Uterus (tissue), 4 donors: ENCODE measurements around the gene ATP6AP1. TPM values are rescaled to one million over a fixed set of nuclear protein-coding genes. Genes with fewer than 3 reads are reported as not detected.

ENCODE experiments used
- DNase-seq, 2 donors: peaks; one replicate each; pipeline ENCODE4 v3.0.0-alpha.2; 2019 to 2020
- H3K27ac ChIP-seq, 2 donors: fragments of 200-600 bp; sonication (generic); 1 replicate in 1 of 2; 2 replicates in 1 of 2; pipeline ENCODE4 v1.5.1; 2016 to 2018
- H3K27me3 ChIP-seq, 2 donors: fragments of 200-600 bp; sonication (generic); one replicate each; pipeline ENCODE4 v1.5.1; 2018 to 2019; ENCODE audit warnings: control low read depth in 1 of 2
- H3K36me3 ChIP-seq, 2 donors: fragments of 200-600 bp; sonication (generic); one replicate each; pipeline ENCODE4 v1.5.1; 2019; ENCODE audit warnings: control low read depth in 1 of 2
- H3K4me1 ChIP-seq, 2 donors: fragments of 200-600 bp; sonication (generic); one replicate each; pipeline ENCODE4 v1.5.1; 2018 to 2019; ENCODE audit warnings: control low read depth in 1 of 2
- H3K4me3 ChIP-seq, 2 donors: fragments of 200-600 bp; sonication (generic); 1 replicate in 1 of 2; 2 replicates in 1 of 2; pipeline ENCODE4 v1.5.1; 2018 to 2019; ENCODE audit warnings: mild to moderate bottlenecking in 1 of 2
- H3K9me3 ChIP-seq, 2 donors: fragments of 200-600 bp; sonication (generic); one replicate each; pipeline ENCODE4 v1.5.1; 2019; ENCODE audit warnings: control low read depth in 1 of 2
- POLR2A ChIP-seq, 2 donors: fragments of 450-650 bp; IDR thresholded peaks; one replicate each; pipeline ENCODE4 v1.6.1; 2016; ENCODE audit warnings: antibody characterized with exemption in 2 of 2, mild to moderate bottlenecking in 1 of 2, moderate library complexity in 1 of 2
- intact Hi-C: fragments of 100-400 bp; cut with DNase I; formaldehyde crosslinking; loops from one replicate; pipeline ENCODE4 v1.15.1; 2023; ENCODE audit warnings: low total_unique reads
- total RNA-seq, 4 donors: library from RNA; depleted of rRNA in 3 of 4; stranded (reverse); fragments of >200 nt in 3 of 4; gene quantifications; one replicate each; pipeline versions ENCODE4 v1.1.0 to v1.2.4, GENCODE V29; 2014 to 2023
- TF ChIP-seq, protein P1 (sequence below), 4 experiments: fragments of 200-600 bp in 2 of 4; fragments of 450-650 bp in 2 of 4; sonication (generic) in 2 of 4; IDR thresholded peaks; one replicate each; pipeline ENCODE4 v1.5.1; 2016 to 2019; ENCODE audit warnings: antibody characterized with exemption in 4 of 4, mild to moderate bottlenecking in 2 of 4, moderate library complexity in 1 of 4
- donor health status: DM: yes; HTN: yes; CAD: no.

The ATP6AP1 gene
- total RNA-seq, 4 donors from 2014 or later, result 5.1 to 71.3 (median 42.1) TPM

- peak; percentile 66 to 73 for DNase-seq
- Histone ChIP-seq H3K27ac (peak overlapping the region; percentile 85 to 93), H3K4me1 (no peaks in the 10 kb centered on the region), H3K36me3 (no peaks in the 10 kb centered on the region), H3K4me3 (peak overlapping the region; percentile 31 to 76), H3K27me3 (no peaks in the 10 kb centered on the region), H3K9me3 (no peaks in the 10 kb centered on the region)
- TF ChIP-seq POLR2A (IDR thresholded peaks at IDR 0.05), result peak; percentile 7 to 59
- TF ChIP-seq, protein P1, sequence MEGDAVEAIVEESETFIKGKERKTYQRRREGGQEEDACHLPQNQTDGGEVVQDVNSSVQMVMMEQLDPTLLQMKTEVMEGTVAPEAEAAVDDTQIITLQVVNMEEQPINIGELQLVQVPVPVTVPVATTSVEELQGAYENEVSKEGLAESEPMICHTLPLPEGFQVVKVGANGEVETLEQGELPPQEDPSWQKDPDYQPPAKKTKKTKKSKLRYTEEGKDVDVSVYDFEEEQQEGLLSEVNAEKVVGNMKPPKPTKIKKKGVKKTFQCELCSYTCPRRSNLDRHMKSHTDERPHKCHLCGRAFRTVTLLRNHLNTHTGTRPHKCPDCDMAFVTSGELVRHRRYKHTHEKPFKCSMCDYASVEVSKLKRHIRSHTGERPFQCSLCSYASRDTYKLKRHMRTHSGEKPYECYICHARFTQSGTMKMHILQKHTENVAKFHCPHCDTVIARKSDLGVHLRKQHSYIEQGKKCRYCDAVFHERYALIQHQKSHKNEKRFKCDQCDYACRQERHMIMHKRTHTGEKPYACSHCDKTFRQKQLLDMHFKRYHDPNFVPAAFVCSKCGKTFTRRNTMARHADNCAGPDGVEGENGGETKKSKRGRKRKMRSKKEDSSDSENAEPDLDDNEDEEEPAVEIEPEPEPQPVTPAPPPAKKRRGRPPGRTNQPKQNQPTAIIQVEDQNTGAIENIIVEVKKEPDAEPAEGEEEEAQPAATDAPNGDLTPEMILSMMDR (IDR thresholded peaks at IDR 0.05), result no peak
- intact Hi-C loops, result no loop called here
Measured at GRCh38 chrX:154411981-154412340, 16.5 kb upstream of the ATP6AP1 start.

DNA sequence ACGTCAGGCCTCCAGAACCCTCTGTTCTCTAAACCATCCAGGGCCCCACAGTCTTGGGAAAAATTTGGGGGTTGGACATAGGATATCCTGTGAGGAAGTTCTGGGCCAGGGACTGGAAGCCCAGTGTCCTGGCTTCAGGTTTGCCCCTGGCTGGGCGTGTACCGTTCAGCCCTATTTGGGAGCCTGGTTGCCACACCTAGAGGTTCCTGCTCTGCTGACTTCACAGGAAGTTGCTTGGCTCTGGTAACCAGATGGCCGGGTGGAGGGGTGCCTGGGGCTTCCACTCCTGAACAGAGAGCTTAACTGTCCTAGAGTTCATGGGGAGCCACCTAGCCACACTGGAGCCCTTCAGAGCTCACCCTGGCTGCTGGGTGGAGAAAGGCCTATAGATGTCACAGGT is 16.0 kb upstream of the ATP6AP1 start:
- Histone ChIP-seq H3K36me3 (no peaks in the 10 kb centered on the region), H3K27me3 (no peaks in the 10 kb centered on the region), H3K4me1 (no peaks in the 10 kb centered on the region), H3K9me3 (no peaks in the 10 kb centered on the region), H3K4me3 (peak overlapping the region in 1 of 2 donors; percentile 76), H3K27ac (peak overlapping the region; percentile 85 to 93)
- intact Hi-C loops, result no loop called here
- no peak for TF ChIP-seq POLR2A (IDR thresholded peaks at IDR 0.05)
- TF ChIP-seq, protein P1 (IDR thresholded peaks at IDR 0.05), result no peak
- DNase-seq, result peak in 1 of 2 donors; percentile 51

DNA sequence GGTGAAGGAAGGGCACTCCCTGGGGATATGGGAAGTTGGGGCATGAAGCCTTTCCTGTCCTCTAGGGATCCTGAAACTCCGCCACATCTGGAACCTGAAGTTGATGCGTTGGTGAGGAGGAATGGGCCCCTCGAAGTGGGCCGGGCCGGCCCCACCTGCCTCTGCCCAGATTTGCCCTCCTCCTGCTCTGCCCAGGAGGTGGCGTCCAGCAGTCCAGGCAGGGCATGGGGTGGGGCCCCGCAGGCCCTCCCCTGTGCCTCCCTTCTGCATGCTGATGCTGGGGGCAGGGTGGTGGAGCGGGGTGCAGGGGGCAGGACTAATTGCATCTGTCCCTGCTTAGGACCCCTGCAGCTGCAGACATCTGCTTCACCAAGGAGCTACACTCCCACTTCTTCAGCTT is 15.3 kb upstream of the ATP6AP1 start:
- H3K27ac ChIP-seq, result peak overlapping the region in 1 of 2 donors; percentile 93
- H3K27me3 ChIP-seq, result no peaks in the 10 kb centered on the region
- H3K9me3 ChIP-seq, result no peaks in the 10 kb centered on the region
- intact Hi-C loops, result no loop called here
- H3K36me3 ChIP-seq, result no peaks in the 10 kb centered on the region
- H3K4me1 ChIP-seq, result no peaks in the 10 kb centered on the region
- no peak overlapping the region for H3K4me3 ChIP-seq
- TF ChIP-seq POLR2A (IDR thresholded peaks at IDR 0.05), result no peak
- TF ChIP-seq, protein P1 (IDR thresholded peaks at IDR 0.05), result no peak
- DNase-seq, result no peak

- H3K27me3 ChIP-seq, result no peaks in the 10 kb centered on the region
- TF ChIP-seq POLR2A (IDR thresholded peaks at IDR 0.05), result no peak
- TF ChIP-seq, protein P1 (IDR thresholded peaks at IDR 0.05), result no peak
- H3K4me1 ChIP-seq, result no peaks in the 10 kb centered on the region
- no peak for DNase-seq
- no peak overlapping the region for H3K4me3 ChIP-seq
- no peaks in the 10 kb centered on the region for H3K9me3 ChIP-seq
- no peaks in the 10 kb centered on the region for H3K36me3 ChIP-seq
- intact Hi-C loops, result no loop called here
- H3K27ac ChIP-seq, result no peak overlapping the region
Measured at GRCh38 chrX:154417157-154417556, 11.3 kb upstream of the ATP6AP1 start.

GRCh38 chrX:154419189-154419588 is 9.3 kb upstream of the ATP6AP1 start:
- Histone ChIP-seq H3K27ac (no peak overlapping the region), H3K36me3 (no peaks in the 10 kb centered on the region), H3K4me1 (no peaks in the 10 kb centered on the region), H3K27me3 (no peaks in the 10 kb centered on the region), H3K4me3 (no peak overlapping the region), H3K9me3 (no peaks in the 10 kb centered on the region)
- TF ChIP-seq POLR2A (IDR thresholded peaks at IDR 0.05), result no peak
- intact Hi-C loops, result no loop called here
- DNase-seq, result no peak
